Trophoblast cell (in vitro differentiated cells and primary cell): ENCODE data around the gene UVRAG.

Source experiments
- DNase-seq, 2 donors: peaks; one replicate each; pipeline ENCODE4 v3.0.0-alpha.2; 2016
- H2AFZ ChIP-seq: 2 replicates; pipeline ENCODE4 v1.6.1; 2013; ENCODE audit warnings: low read length, moderate library complexity, mild to moderate bottlenecking; ENCODE audit not compliant: insufficient read depth, poor library complexity
- H2AK5ac ChIP-seq: 2 replicates; pipeline ENCODE4 v1.6.1; 2013; ENCODE audit warnings: mild to moderate bottlenecking, low read length
- H2BK120ac ChIP-seq: 2 replicates; pipeline ENCODE4 v1.6.1; 2013; ENCODE audit warnings: low read length, mild to moderate bottlenecking, moderate library complexity; ENCODE audit not compliant: insufficient read depth, poor library complexity
- H2BK12ac ChIP-seq: 2 replicates; pipeline ENCODE4 v1.6.1; 2013; ENCODE audit warnings: mild to moderate bottlenecking, low read length, moderate library complexity
- H2BK5ac ChIP-seq: 2 replicates; pipeline ENCODE4 v1.6.1; 2013; ENCODE audit warnings: low read length, low read depth, moderate library complexity, mild to moderate bottlenecking; ENCODE audit not compliant: poor library complexity
- H3K14ac ChIP-seq: 2 replicates; pipeline ENCODE4 v1.6.1; 2013; ENCODE audit warnings: mild to moderate bottlenecking, low read length
- H3K18ac ChIP-seq: 2 replicates; pipeline ENCODE4 v1.6.1; 2013; ENCODE audit warnings: mild to moderate bottlenecking, low read length
- H3K23ac ChIP-seq: 2 replicates; pipeline ENCODE4 v1.6.1; 2013; ENCODE audit warnings: low read length
- H3K27ac ChIP-seq: 2 replicates; pipeline ENCODE4 v1.5.1; 2013; ENCODE audit warnings: low read depth, mild to moderate bottlenecking, inconsistent platforms, low read length, moderate library complexity
- H3K27me3 ChIP-seq: 2 replicates; pipeline ENCODE4 v1.6.1; 2013; ENCODE audit warnings: inconsistent platforms, mild to moderate bottlenecking, low read length, moderate library complexity; ENCODE audit not compliant: insufficient read depth
- H3K36me3 ChIP-seq, 2 experiments: 1 replicate in 1 of 2; 2 replicates in 1 of 2; pipeline ENCODE4 v1.6.1; 2013; ENCODE audit warnings: low read length in 2 of 2, mild to moderate bottlenecking in 2 of 2, moderate library complexity in 1 of 2; ENCODE audit not compliant: insufficient read depth in 2 of 2, control insufficient read depth in 1 of 2
- H3K4ac ChIP-seq: 2 replicates; pipeline ENCODE4 v1.6.1; 2013; ENCODE audit warnings: low read depth, mild to moderate bottlenecking, low read length, moderate library complexity
- H3K4me1 ChIP-seq, 2 experiments: 1 replicate in 1 of 2; 2 replicates in 1 of 2; pipeline ENCODE4 v1.6.1; 2013; ENCODE audit warnings: low read length in 2 of 2, mild to moderate bottlenecking in 2 of 2, moderate library complexity in 1 of 2; ENCODE audit not compliant: insufficient read depth in 2 of 2, control insufficient read depth in 1 of 2
- H3K4me2 ChIP-seq: 2 replicates; pipeline ENCODE4 v1.6.1; 2013; ENCODE audit warnings: inconsistent platforms, mild to moderate bottlenecking, low read length, moderate library complexity
- H3K4me3 ChIP-seq: 2 replicates; pipeline ENCODE4 v1.5.1; 2013; ENCODE audit warnings: mild to moderate bottlenecking, low read depth, low read length, inconsistent platforms
- H3K79me1 ChIP-seq: one replicate; pipeline ENCODE4 v1.6.1; 2013; ENCODE audit warnings: low read length
- H3K79me2 ChIP-seq: 2 replicates; pipeline ENCODE4 v1.6.1; 2013; ENCODE audit warnings: low read length, mild to moderate bottlenecking; ENCODE audit not compliant: control insufficient read depth, insufficient read depth, poor library complexity
- H3K9ac ChIP-seq: 2 replicates; pipeline ENCODE4 v1.6.1; 2013; ENCODE audit warnings: mild to moderate bottlenecking, low read length
- H3K9me3 ChIP-seq: 2 replicates; pipeline ENCODE4 v1.6.1; 2013; ENCODE audit warnings: low read depth, mild to moderate bottlenecking, control low read depth, inconsistent platforms, low read length; ENCODE audit not compliant: insufficient read depth
- H4K12ac ChIP-seq: 2 replicates; pipeline ENCODE4 v1.6.1; 2013; ENCODE audit warnings: low read depth, mild to moderate bottlenecking, low read length, moderate library complexity
- H4K8ac ChIP-seq: 2 replicates; pipeline ENCODE4 v1.6.1; 2013; ENCODE audit warnings: low read depth, mild to moderate bottlenecking, low read length, moderate library complexity
- H4K91ac ChIP-seq: one replicate; pipeline ENCODE4 v1.6.1; 2013; ENCODE audit warnings: low read depth, mild to moderate bottlenecking, low read length, moderate library complexity
- WGBS: extraction: QIAGEN DNeasy Blood & Tissue Kit; methylation state at CpG from one replicate; pipeline ENCODE4 v1.1.7; 2013; ENCODE audit warnings: missing lambda C conversion rate; ENCODE audit not compliant: insufficient read length, insufficient coverage; ENCODE audit errors: extremely low coverage; 5-methylcytosine and 5-hydroxymethylcytosine counted together

Gene UVRAG

DNA sequence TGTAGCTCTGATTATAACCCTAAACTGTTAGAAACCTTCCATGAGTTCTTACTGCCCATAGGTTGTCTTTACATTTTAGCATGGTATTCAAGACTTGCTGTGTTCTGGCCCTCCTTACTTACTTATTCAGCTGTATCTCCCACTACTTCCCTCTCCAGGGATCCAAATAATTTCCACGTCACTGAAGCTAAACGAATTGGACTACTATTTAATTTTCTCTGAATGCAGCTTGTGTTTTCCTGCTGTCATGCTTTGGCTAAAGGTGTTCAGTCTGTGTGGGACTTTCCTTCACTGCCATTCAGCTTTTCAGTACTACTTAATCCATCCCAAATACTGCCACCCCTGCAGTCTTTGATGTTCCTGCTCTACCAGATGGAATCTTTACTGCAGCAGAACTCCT is 88.3 kb downstream of the UVRAG start:
- WGBS: no CpG with 5 or more reads among the region's 2 CpGs
- H3K23ac ChIP-seq: no peak overlapping the region
- H4K12ac ChIP-seq: no peak overlapping the region
- no peak overlapping the region for H2AFZ ChIP-seq
- no peak overlapping the region for H2BK120ac ChIP-seq
- H3K79me1 ChIP-seq: no peaks in the 10 kb centered on the region
- no peak overlapping the region for H4K91ac ChIP-seq
- no peak overlapping the region for H3K4me2 ChIP-seq
- H3K36me3 ChIP-seq: no peaks in the 10 kb centered on the region
- DNase-seq: no peak
- H3K9me3 ChIP-seq: no peaks in the 10 kb centered on the region
- no peak overlapping the region for H2AK5ac ChIP-seq
- no peaks in the 10 kb centered on the region for H3K4me1 ChIP-seq
- no peak overlapping the region for H3K4me3 ChIP-seq
- H4K8ac ChIP-seq: no peak overlapping the region
- no peak overlapping the region for H3K27ac ChIP-seq
- H3K4ac ChIP-seq: no peak overlapping the region
- no peaks in the 10 kb centered on the region for H3K27me3 ChIP-seq
- H3K14ac ChIP-seq: no peak overlapping the region
- no peak overlapping the region for H3K9ac ChIP-seq
- no peak overlapping the region for H3K18ac ChIP-seq
- H3K79me2 ChIP-seq: no peaks in the 10 kb centered on the region
- no peak overlapping the region for H2BK5ac ChIP-seq
- H2BK12ac ChIP-seq: no peak overlapping the region

DNA sequence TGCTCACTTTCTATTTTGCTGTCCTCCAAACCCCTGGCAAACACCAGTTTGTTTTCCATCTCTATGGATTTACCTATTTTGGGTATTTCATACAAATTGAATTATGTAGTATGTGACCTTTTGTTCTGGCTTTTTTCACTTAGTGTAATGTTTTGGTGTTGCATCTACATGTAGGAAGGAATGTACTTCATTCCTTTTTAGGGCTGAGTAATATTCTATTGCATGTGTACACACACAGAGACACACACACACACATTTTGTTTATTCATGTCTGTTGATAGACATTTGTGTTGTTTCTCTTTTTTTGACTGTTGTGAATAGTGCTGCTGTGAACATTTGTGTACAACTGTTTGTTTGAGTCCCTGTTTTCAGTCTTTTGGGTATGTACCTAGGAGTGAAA is 90.4 kb downstream of the UVRAG start:
- no peak overlapping the region for H4K8ac ChIP-seq
- H2AK5ac ChIP-seq: no peak overlapping the region
- H3K14ac ChIP-seq: no peak overlapping the region
- no peak overlapping the region for H3K4me3 ChIP-seq
- no peak overlapping the region for H2BK12ac ChIP-seq
- H2BK120ac ChIP-seq: no peak overlapping the region
- no peak overlapping the region for H2AFZ ChIP-seq
- no peak overlapping the region for H3K27ac ChIP-seq
- no peaks in the 10 kb centered on the region for H3K79me1 ChIP-seq
- H3K23ac ChIP-seq: no peak overlapping the region
- H4K91ac ChIP-seq: no peak overlapping the region
- no peak overlapping the region for H2BK5ac ChIP-seq
- no peak overlapping the region for H3K9ac ChIP-seq
- H3K27me3 ChIP-seq: no peaks in the 10 kb centered on the region
- no peak overlapping the region for H3K4ac ChIP-seq
- no peak overlapping the region for H3K18ac ChIP-seq
- DNase-seq: no peak
- H3K9me3 ChIP-seq: no peaks in the 10 kb centered on the region
- no peak overlapping the region for H4K12ac ChIP-seq
- H3K4me2 ChIP-seq: no peak overlapping the region
- H3K79me2 ChIP-seq: no peaks in the 10 kb centered on the region
- no peaks in the 10 kb centered on the region for H3K36me3 ChIP-seq
- H3K4me1 ChIP-seq: no peaks in the 10 kb centered on the region

DNA sequence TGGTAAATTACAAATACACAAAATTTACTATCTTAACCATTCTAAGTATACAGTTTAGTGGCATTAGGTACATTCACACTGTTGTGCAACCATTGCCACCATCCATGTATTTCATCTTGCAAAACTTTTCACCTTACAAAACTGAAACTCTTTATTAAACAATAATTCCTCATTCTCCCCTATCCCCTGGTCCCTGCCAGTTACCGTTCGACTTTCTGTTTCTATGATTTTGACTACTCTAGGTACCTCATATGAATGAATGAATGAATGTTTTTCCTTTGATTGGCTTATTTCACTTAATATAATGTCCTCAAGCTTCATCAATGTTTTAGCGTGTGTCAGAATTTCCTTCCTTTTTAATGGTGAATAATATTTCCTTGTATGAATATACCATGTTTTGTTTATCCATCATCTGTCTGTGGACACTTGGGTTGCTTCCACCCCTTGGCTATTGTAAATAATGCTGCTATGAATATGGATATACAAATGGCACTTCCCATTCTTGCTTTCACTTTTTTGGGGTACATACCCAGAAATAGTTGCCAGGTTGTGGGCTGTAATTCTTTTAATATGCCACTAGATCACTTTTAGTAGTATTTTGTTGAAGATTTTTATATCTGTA is 93.0 kb downstream of the UVRAG start:
- Histone ChIP-seq H3K36me3 (no peaks in the 10 kb centered on the region), H3K79me1 (no peaks in the 10 kb centered on the region), H4K91ac (no peak overlapping the region), H3K14ac (no peak overlapping the region), H3K79me2 (no peaks in the 10 kb centered on the region), H3K4me1 (no peaks in the 10 kb centered on the region), H3K27me3 (no peaks in the 10 kb centered on the region), H3K9ac (no peak overlapping the region), H2AK5ac (no peak overlapping the region), H2BK12ac (no peak overlapping the region), H4K8ac (no peak overlapping the region), H3K4me3 (no peak overlapping the region), H3K4me2 (no peak overlapping the region), H2AFZ (no peak overlapping the region), H3K9me3 (no peaks in the 10 kb centered on the region), H3K18ac (no peak overlapping the region), H3K4ac (no peak overlapping the region), H4K12ac (no peak overlapping the region), H3K27ac (no peak overlapping the region), H3K23ac (no peak overlapping the region), H2BK120ac (no peak overlapping the region), H2BK5ac (no peak overlapping the region)
- WGBS: no CpG with 5 or more reads among the region's 3 CpGs
- no peak for DNase-seq

DNA sequence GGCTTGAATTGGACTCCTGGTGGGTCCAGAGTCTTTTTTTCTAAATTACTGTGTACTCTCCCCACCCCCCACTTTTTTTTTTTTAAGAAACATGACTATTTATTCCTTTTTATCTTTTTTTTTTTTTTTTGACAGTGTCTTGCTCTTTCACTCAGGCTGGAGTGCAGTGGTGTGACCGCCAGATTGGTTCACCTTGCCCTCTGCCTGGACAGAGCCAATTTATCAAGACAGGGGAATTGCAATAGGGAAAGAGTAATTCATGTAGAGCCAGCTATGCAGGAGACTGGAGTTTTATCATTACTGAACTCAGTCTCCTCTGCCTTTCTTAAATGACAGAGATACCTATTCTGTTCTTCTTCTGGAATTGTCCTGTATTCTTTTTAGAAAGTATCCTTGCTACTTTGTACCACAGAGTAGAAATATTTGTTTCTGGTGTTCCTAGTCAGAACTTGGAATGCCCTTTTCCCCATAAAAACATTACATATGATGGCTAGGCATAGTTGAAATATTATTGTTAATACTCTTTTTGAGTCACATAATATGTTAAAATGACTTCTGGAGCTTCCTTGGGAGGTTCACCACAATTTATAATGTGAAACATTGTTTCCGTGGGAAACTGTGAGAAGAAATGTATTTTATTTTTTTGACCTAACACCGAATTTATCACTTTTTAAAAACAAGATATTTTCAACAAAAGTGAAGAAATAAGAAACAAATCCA is 95.6 kb downstream of the UVRAG start:
- Histone ChIP-seq H3K18ac (no peak overlapping the region), H2AFZ (no peak overlapping the region), H3K4me3 (no peak overlapping the region), H2BK5ac (no peak overlapping the region), H3K27me3 (no peaks in the 10 kb centered on the region), H3K79me2 (no peaks in the 10 kb centered on the region), H4K8ac (no peak overlapping the region), H3K9ac (no peak overlapping the region), H3K9me3 (no peaks in the 10 kb centered on the region), H3K23ac (no peak overlapping the region), H3K4ac (no peak overlapping the region), H3K36me3 (no peaks in the 10 kb centered on the region), H3K14ac (no peak overlapping the region), H2BK12ac (no peak overlapping the region), H3K4me1 (no peaks in the 10 kb centered on the region), H4K12ac (no peak overlapping the region), H4K91ac (no peak overlapping the region), H3K79me1 (no peaks in the 10 kb centered on the region), H3K4me2 (no peak overlapping the region), H2BK120ac (no peak overlapping the region), H3K27ac (no peak overlapping the region), H2AK5ac (no peak overlapping the region)
- DNase-seq: no peak
- no CpG with 5 or more reads among the region's 3 CpGs for WGBS
